Sigmoid colon (tissue), 4 donors: ENCODE measurements around the gene CYP51A1.

ENCODE experiments used
- POLR2A ChIP-seq, 2 donors: fragments of 450-650 bp; IDR thresholded peaks; one replicate each; pipeline ENCODE4 v1.6.1; 2016; ENCODE audit warnings: antibody characterized with exemption in 2 of 2, mild to moderate bottlenecking in 2 of 2, moderate library complexity in 2 of 2
- POLR2AphosphoS5 ChIP-seq, 4 donors: sonication (generic); formaldehyde crosslinking; IDR thresholded peaks; one replicate each; pipeline ENCODE4 v1.6.1; 2017; ENCODE audit warnings: antibody characterized with exemption in 4 of 4
- TF ChIP-seq, protein P1 (sequence below), 4 experiments: fragments of 450-650 bp in 3 of 4; fragments of 200-600 bp in 1 of 4; IDR thresholded peaks; one replicate each; pipeline ENCODE4 v1.5.1; 2016 to 2019; ENCODE audit warnings: antibody characterized with exemption in 4 of 4, mild to moderate bottlenecking in 3 of 4, moderate library complexity in 2 of 4

DNA sequence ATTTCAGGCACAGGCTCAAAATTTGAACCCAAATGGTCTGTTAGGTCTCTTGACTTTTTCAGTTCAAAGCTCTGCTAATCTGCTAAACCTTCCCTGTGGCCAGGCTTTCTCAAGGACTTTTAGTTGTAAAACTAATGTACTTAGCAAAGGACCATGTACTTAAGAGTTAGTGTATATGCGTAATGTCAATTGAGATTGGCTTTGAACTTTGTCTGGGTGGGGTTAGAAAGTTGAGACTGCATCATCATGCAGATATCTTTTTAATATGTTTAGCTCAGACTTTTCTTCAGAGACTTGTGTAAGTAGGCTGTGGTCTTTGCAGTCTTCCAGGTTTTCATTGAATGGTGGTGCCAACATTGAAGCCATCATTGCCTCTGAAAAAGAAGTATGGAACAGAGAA, 33.7 kb downstream of the CYP51A1 start:
- TF ChIP-seq POLR2A (IDR thresholded peaks at IDR 0.05) (no peak), POLR2AphosphoS5 (IDR thresholded peaks at IDR 0.05) (no peak)
- TF ChIP-seq, protein P1, sequence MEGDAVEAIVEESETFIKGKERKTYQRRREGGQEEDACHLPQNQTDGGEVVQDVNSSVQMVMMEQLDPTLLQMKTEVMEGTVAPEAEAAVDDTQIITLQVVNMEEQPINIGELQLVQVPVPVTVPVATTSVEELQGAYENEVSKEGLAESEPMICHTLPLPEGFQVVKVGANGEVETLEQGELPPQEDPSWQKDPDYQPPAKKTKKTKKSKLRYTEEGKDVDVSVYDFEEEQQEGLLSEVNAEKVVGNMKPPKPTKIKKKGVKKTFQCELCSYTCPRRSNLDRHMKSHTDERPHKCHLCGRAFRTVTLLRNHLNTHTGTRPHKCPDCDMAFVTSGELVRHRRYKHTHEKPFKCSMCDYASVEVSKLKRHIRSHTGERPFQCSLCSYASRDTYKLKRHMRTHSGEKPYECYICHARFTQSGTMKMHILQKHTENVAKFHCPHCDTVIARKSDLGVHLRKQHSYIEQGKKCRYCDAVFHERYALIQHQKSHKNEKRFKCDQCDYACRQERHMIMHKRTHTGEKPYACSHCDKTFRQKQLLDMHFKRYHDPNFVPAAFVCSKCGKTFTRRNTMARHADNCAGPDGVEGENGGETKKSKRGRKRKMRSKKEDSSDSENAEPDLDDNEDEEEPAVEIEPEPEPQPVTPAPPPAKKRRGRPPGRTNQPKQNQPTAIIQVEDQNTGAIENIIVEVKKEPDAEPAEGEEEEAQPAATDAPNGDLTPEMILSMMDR (IDR thresholded peaks at IDR 0.05) = no peak
